Superior temporal gyrus (tissue), 1 donor: ENCODE results near the gene CLCNKB.
"Not testable (repeated sequence)": the region's sequence is repeated elsewhere in the genome, so short reads cannot be mapped to it uniquely, and the experiment has no call there.

Source experiments
- DNase-seq: peaks from one replicate; pipeline ENCODE4 v3.0.0-alpha.2; 2016; ENCODE audit errors: extremely low spot score

The CLCNKB gene

GRCh38 chr1:16015491-16015890, 28.1 kb upstream of the CLCNKB start:
- no peak for DNase-seq

GRCh38 chr1:16015960-16016901, 27.4 kb upstream of the CLCNKB start:
- no peak for DNase-seq

GRCh38 chr1:16017076-16017460, 26.5 kb upstream of the CLCNKB start:
- no peak for DNase-seq

- DNase-seq = no peak
Observed at GRCh38 chr1:16017461-16018303, 25.9 kb upstream of the CLCNKB start, which contains the start of gene HSPB7. TSS of gene HSPB7 (minus strand) at chr1:16018043. CDS start at chr1:16017963, 80 bp downstream.

- DNase-seq = no peak
Observed at GRCh38 chr1:16018308-16018707, 25.3 kb upstream of the CLCNKB start.

- no peak for DNase-seq
Observed at GRCh38 chr1:16018749-16019643, 24.6 kb upstream of the CLCNKB start.

- DNase-seq = no peak
Observed at GRCh38 chr1:16019644-16020277, 23.8 kb upstream of the CLCNKB start.

GRCh38 chr1:16020325-16020724, 23.3 kb upstream of the CLCNKB start:
- no peak for DNase-seq

- not testable (repeated sequence) for DNase-seq
Observed at GRCh38 chr1:16020878-16021277, 22.7 kb upstream of the CLCNKB start.

GRCh38 chr1:16021681-16022080, 21.9 kb upstream of the CLCNKB start, which contains the start of gene CLCNKA:
TSS of gene CLCNKA (plus strand) at chr1:16022036. CDS start at chr1:16022620, 584 bp downstream.
- DNase-seq = no peak

- DNase-seq = no peak
Observed at GRCh38 chr1:16022393-16022792, 21.2 kb upstream of the CLCNKB start.

GRCh38 chr1:16023050-16023653, 20.4 kb upstream of the CLCNKB start:
- DNase-seq = no peak

GRCh38 chr1:16026302-16026701, 17.3 kb upstream of the CLCNKB start:
- DNase-seq = not testable (repeated sequence)

GRCh38 chr1:16026723-16027484, 16.7 kb upstream of the CLCNKB start:
- no peak for DNase-seq

GRCh38 chr1:16028237-16029002, 15.2 kb upstream of the CLCNKB start:
- DNase-seq = no peak

- DNase-seq = not testable (repeated sequence)
Observed at GRCh38 chr1:16029003-16029268, 14.6 kb upstream of the CLCNKB start.

- DNase-seq = no peak
Observed at GRCh38 chr1:16029288-16029687, 14.3 kb upstream of the CLCNKB start.

- DNase-seq = no peak
Observed at GRCh38 chr1:16031551-16031950, 12.0 kb upstream of the CLCNKB start.
